Lung (tissue), 12 donors: ENCODE results near the gene TFDP2. TPM values are rescaled to one million over a fixed set of nuclear protein-coding genes. Genes with fewer than 3 reads are reported as not detected.

Experiments used
- ATAC-seq: fragments of 200-7000 bp; cut with Tn5 transposase; one replicate; pipeline ENCODE4 v1.9.1; 2020; ENCODE audit warnings: moderate number of reproducible peaks; ENCODE audit not compliant: insufficient read depth, low FRiP score
- DNase-seq, 3 donors: peaks; one replicate each; pipeline ENCODE4 v3.0.0-alpha.2; 2013 to 2017
- H3K27ac ChIP-seq, 2 donors: one replicate each; pipeline ENCODE4 v1.5.1; 2013; ENCODE audit warnings: mild to moderate bottlenecking in 2 of 2, moderate library complexity in 2 of 2, control low read depth in 1 of 2, inconsistent platforms in 1 of 2, low read depth in 1 of 2, low read length in 1 of 2
- H3K27me3 ChIP-seq, 3 donors: one replicate each; pipeline ENCODE4 v1.5.1; 2013; ENCODE audit warnings: low read length in 2 of 3; ENCODE audit not compliant: control insufficient read depth in 3 of 3, insufficient read depth in 3 of 3
- H3K36me3 ChIP-seq, 4 donors: one replicate each; pipeline ENCODE4 v1.5.1; 2013; ENCODE audit warnings: low read length in 4 of 4, mild to moderate bottlenecking in 1 of 4, moderate library complexity in 1 of 4; ENCODE audit not compliant: control insufficient read depth in 4 of 4, insufficient read depth in 4 of 4
- H3K4me1 ChIP-seq, 5 donors: one replicate each; pipeline ENCODE4 v1.5.1; 2013; ENCODE audit warnings: low read length in 5 of 5, mild to moderate bottlenecking in 2 of 5, moderate library complexity in 1 of 5; ENCODE audit not compliant: control insufficient read depth in 5 of 5, insufficient read depth in 5 of 5
- H3K4me3 ChIP-seq: one replicate; pipeline ENCODE4 v1.5.1; 2013; ENCODE audit warnings: mild to moderate bottlenecking, control low read depth, moderate library complexity
- H3K9ac ChIP-seq, 2 donors: one replicate each; pipeline ENCODE4 v1.5.1; 2013; ENCODE audit warnings: low read length in 2 of 2, control low read depth in 1 of 2; ENCODE audit not compliant: insufficient read depth in 1 of 2
- H3K9me3 ChIP-seq, 4 donors: one replicate each; pipeline ENCODE4 v1.5.1; 2013; ENCODE audit warnings: low read length in 3 of 4, mild to moderate bottlenecking in 1 of 4, moderate library complexity in 1 of 4; ENCODE audit not compliant: control insufficient read depth in 4 of 4, insufficient read depth in 3 of 4
- WGBS, 2 donors: extraction: QIAGEN DNeasy Blood & Tissue Kit; methylation state at CpG; one replicate each; pipeline ENCODE4 v1.1.7; 2013; 5-methylcytosine and 5-hydroxymethylcytosine counted together
- polyA plus RNA-seq, 2 donors: library from polyadenylated mRNA; stranded (reverse); fragments of 200-250 nt; gene quantifications; one replicate each; pipeline ENCODE4 v1.2.1, GENCODE V29; 2013
- total RNA-seq, 2 donors: library from RNA; depleted of rRNA in 1 of 2; stranded (reverse); fragments of >200 nt in 1 of 2; gene quantifications; one replicate each; pipeline ENCODE4 v1.2.1, GENCODE V29; 2014 to 2021
- TF ChIP-seq, protein P1 (sequence below): IDR thresholded peaks from 2 replicates; pipeline ENCODE4 v1.5.1; 2012; ENCODE audit warnings: mild to moderate bottlenecking; ENCODE audit errors: control extremely low read depth, extremely low read depth
- donor health status: control.
- donor health status: control.
- donor health status: Bipolar disorder and iron deficiency.
- donor health status: healthy.
- donor health status: DM: yes; HTN: yes; CAD: no.

The TFDP2 gene
- total and polyA plus RNA-seq, 4 donors = 8.4 to 94.0 (median 17.0) TPM

DNA sequence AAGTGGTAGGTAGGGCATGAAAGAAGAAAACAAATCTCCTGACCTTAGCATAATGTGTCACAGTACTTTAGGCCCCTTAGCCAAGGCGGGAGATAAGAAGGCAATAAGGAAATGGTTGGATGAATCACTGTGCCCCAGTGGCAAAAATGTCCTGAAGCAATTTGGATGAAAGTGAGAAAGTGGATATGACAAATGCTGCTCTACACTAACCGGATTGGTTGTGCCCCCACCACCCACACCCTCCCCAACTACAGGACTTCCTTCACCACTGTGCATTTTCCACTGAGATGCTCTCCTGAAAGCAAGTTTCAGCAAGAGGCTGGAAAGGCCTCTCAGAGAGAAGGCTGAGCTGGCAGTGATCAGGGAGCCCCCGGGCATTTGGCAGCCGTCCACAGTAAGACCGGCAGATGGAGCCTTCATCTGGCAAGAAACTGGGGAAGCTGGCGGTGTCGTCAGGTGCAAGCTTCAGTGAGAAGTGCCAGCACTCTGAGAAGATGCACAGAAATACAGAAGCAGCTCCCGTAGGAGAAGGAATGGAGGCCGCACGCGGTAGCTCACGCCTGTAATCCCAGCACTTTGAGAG, 209.1 kb downstream of the TFDP2 start:
- DNase-seq = peak; percentile 14 to 26 (median 23)
- Histone ChIP-seq H3K27ac (peak overlapping the region in 1 of 2 donors; percentile 41), H3K36me3 (no peaks in the 10 kb centered on the region)

DNA sequence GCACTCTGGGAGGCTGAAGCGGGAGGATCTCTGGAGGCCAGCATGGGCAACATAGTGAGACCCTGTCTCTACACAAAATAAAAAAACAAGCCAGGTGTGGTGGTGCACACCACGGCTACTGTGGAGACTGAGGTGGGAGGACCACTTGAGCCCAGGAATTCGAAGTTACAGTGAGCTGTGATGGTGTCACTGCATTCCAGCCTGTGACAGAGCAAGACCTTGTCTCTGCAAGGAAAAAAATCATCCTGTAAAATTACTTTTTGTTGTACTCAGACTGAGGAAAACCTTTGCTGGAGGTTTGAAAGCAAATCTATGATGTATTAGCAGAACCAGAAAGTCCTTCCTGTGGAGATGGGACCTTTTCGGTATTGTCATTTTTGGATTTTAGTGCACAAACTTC, 209.6 kb downstream of the TFDP2 start:
- 80 to 91% methylated on average over 4 of the region's 4 CpGs for WGBS, 2 donors
- no peaks in the 10 kb centered on the region for H3K9me3 ChIP-seq
- H3K4me1 ChIP-seq = no peaks in the 10 kb centered on the region
- no peaks in the 10 kb centered on the region for H3K36me3 ChIP-seq
- ATAC-seq = no peak
- no peak for DNase-seq
- H3K27ac ChIP-seq = no peak overlapping the region
- H3K27me3 ChIP-seq = no peaks in the 10 kb centered on the region
- H3K4me3 ChIP-seq = no peak overlapping the region
- TF ChIP-seq, protein P1, sequence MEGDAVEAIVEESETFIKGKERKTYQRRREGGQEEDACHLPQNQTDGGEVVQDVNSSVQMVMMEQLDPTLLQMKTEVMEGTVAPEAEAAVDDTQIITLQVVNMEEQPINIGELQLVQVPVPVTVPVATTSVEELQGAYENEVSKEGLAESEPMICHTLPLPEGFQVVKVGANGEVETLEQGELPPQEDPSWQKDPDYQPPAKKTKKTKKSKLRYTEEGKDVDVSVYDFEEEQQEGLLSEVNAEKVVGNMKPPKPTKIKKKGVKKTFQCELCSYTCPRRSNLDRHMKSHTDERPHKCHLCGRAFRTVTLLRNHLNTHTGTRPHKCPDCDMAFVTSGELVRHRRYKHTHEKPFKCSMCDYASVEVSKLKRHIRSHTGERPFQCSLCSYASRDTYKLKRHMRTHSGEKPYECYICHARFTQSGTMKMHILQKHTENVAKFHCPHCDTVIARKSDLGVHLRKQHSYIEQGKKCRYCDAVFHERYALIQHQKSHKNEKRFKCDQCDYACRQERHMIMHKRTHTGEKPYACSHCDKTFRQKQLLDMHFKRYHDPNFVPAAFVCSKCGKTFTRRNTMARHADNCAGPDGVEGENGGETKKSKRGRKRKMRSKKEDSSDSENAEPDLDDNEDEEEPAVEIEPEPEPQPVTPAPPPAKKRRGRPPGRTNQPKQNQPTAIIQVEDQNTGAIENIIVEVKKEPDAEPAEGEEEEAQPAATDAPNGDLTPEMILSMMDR = no peak
- no peak overlapping the region for H3K9ac ChIP-seq

More for the DNA sequence above, 209.1 kb downstream of the TFDP2 start:
- Histone ChIP-seq H3K9me3 (no peaks in the 10 kb centered on the region), H3K9ac (no peak overlapping the region), H3K27me3 (no peaks in the 10 kb centered on the region), H3K4me1 (no peaks in the 10 kb centered on the region), H3K4me3 (no peak overlapping the region)
- peak; percentile 70 for ATAC-seq
- 41 to 47% methylated on average over 12 of the region's 12 CpGs for WGBS, 2 donors
- TF ChIP-seq, protein P1 = no peak

DNA sequence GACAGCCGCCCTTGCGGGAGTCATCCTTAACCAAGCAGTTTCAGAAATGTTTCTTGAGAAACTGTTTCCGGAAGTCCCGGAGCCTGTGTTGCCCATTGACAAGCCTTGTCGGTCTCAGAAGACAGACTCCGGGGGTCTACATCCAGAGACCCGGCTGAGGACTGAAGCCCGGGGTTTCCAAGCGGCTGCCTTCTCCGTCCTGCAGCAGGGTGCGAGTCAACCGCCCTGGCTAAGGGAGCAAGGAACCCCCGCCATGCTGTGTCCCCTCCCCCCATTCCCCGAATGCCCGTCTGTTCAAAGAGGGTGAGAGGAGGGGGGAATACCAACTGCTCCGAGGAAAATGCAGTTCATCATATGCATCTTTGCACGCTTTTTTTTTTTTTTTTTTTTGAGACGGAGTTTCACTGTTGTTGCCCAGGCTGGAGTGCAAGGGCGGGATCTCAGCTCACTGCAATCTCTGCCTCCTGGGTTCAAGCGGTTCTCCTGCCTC, 211.3 kb downstream of the TFDP2 start:
- WGBS, 2 donors = 90 to 93% methylated on average over 20 of the region's 20 CpGs
- Histone ChIP-seq H3K4me1 (no peaks in the 10 kb centered on the region), H3K27ac (no peak overlapping the region), H3K27me3 (no peaks in the 10 kb centered on the region), H3K4me3 (no peak overlapping the region), H3K9ac (no peak overlapping the region), H3K36me3 (no peaks in the 10 kb centered on the region), H3K9me3 (no peaks in the 10 kb centered on the region)
- DNase-seq (no peak), ATAC-seq (no peak)
- TF ChIP-seq, protein P1 = no peak

DNA sequence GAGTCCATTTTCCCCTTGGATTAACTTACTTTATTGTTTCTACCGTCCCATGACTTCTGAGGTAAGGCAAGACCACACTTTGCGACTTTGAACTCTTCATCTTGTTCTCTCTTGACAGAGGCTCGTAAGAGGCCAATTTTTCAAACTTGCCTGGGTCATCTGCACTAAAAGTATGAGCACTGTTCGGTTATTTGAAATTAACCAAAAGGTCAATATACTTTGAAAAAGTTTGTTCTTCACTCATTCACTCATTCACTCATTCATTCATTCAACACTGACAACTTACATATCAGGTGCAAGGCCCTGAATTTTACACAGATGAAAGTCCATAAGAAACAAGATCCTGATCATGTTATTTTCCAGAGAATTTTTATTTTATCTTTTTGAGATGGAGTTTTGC, 215.0 kb downstream of the TFDP2 start:
- Histone ChIP-seq H3K4me3 (no peak overlapping the region), H3K9ac (no peak overlapping the region), H3K4me1 (no peaks in the 10 kb centered on the region), H3K27me3 (no peaks in the 10 kb centered on the region), H3K9me3 (no peaks in the 10 kb centered on the region), H3K27ac (no peak overlapping the region), H3K36me3 (no peaks in the 10 kb centered on the region)
- ATAC-seq (no peak), DNase-seq (no peak)
- TF ChIP-seq, protein P1 = no peak
- WGBS, 2 donors = 91 to 93% methylated on average over 4 of the region's 4 CpGs
